HEK293T (cell line): ENCODE measurements around the gene PIP5K1B.

Experiments used
- ARNT ChIP-seq: fragments of 450-650 bp; IDR thresholded peaks from 2 replicates; pipeline ENCODE4 v1.6.1; 2017; ENCODE audit warnings: mild to moderate bottlenecking
- HDGF ChIP-seq: fragments of 450-650 bp; IDR thresholded peaks from 2 replicates; pipeline ENCODE4 v1.6.1; 2017; ENCODE audit warnings: antibody characterized with exemption, borderline replicate concordance

DNA sequence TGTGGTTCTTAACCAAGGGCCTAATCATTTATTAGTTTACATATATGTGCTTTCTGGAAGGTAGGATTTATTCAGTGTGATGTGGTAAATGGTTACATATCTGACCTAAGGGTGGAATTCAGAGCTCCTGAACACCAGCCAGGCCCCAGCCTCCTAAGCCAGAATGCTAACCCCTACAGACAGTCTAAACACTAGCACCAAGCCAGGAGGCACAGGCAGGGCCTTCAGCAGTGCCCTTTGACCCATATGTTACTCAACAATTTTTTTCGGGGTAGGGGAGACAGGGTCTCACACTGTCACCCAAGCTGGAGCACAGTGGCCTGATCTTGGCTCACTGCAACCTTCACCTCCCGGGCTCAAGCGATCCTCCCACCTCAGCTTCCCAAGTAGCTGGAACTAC is 268.6 kb downstream of the PIP5K1B start:
- TF ChIP-seq ARNT (no peak), HDGF (no peak)
